HL-60 (cell line): Measurements from ENCODE around the gene JMJD1C.

Experiments
- CTCF ChIP-seq: IDR thresholded peaks from one replicate; pipeline ENCODE4 v1.5.1; 2011; ENCODE audit warnings: low read length, control low read depth, inconsistent platforms; ENCODE audit not compliant: insufficient read depth
- SPI1 ChIP-seq: IDR thresholded peaks from 2 replicates; pipeline ENCODE4 v1.6.1; 2012; ENCODE audit warnings: low read depth, mild to moderate bottlenecking, borderline replicate concordance

- TF ChIP-seq CTCF (no peak), SPI1 (no peak)
These were observed 218.0 kb downstream of the JMJD1C start for GRCh38 chr10:63247771-63248170.
